CD1c-positive myeloid dendritic cell (primary cell): Measurements from ENCODE around the gene CUEDC1.
"Not testable (repeated sequence)": the region's sequence is repeated elsewhere in the genome, so short reads cannot be mapped to it uniquely, and the experiment has no call there.

Experiments
- DNase-seq: peaks from one replicate; pipeline ENCODE4 v3.0.0-alpha.2; 2016; ENCODE audit errors: extremely low spot score

Gene CUEDC1

GRCh38 chr17:57938061-57938502 is 17.1 kb downstream of the CUEDC1 start:
- no peak for DNase-seq

- DNase-seq: no peak
Measured at GRCh38 chr17:57937492-57937891, 17.7 kb downstream of the CUEDC1 start.

- no peak for DNase-seq
Measured at GRCh38 chr17:57935833-57936807, 19.1 kb downstream of the CUEDC1 start.

- DNase-seq: no peak
Measured at GRCh38 chr17:57931488-57932137, 23.6 kb downstream of the CUEDC1 start.

- no peak for DNase-seq
Measured at GRCh38 chr17:57930239-57930638, 25.0 kb downstream of the CUEDC1 start.

- DNase-seq: no peak
Measured at GRCh38 chr17:57929386-57929785, 25.8 kb downstream of the CUEDC1 start.

GRCh38 chr17:57928928-57929327 is 26.3 kb downstream of the CUEDC1 start:
- no peak for DNase-seq

GRCh38 chr17:57927048-57927723 is 28.0 kb downstream of the CUEDC1 start:
- no peak for DNase-seq

- no peak for DNase-seq
Measured at GRCh38 chr17:57926723-57927047, 28.5 kb downstream of the CUEDC1 start.

- DNase-seq: no peak
Measured at GRCh38 chr17:57925361-57925990, 29.7 kb downstream of the CUEDC1 start.

GRCh38 chr17:57924677-57925076 is 30.5 kb downstream of the CUEDC1 start:
- no peak for DNase-seq

GRCh38 chr17:57923182-57923872 is 31.9 kb downstream of the CUEDC1 start:
- DNase-seq: no peak

- not testable (repeated sequence) for DNase-seq
Measured at GRCh38 chr17:57922745-57923144, 32.5 kb downstream of the CUEDC1 start.

- DNase-seq: no peak
Measured at GRCh38 chr17:57920916-57921703, 34.1 kb downstream of the CUEDC1 start.

- DNase-seq: no peak
Measured at GRCh38 chr17:57919918-57920317, 35.3 kb downstream of the CUEDC1 start.

- DNase-seq: no peak
Measured at GRCh38 chr17:57918017-57918895, 37.0 kb downstream of the CUEDC1 start.

GRCh38 chr17:57916925-57917858 is 38.0 kb downstream of the CUEDC1 start:
- DNase-seq: no peak

GRCh38 chr17:57915985-57916757 is 39.0 kb downstream of the CUEDC1 start:
- no peak for DNase-seq
